HL-60 (cell line): ENCODE measurements around the gene PLCB1.

ENCODE experiments used
- DNase-seq, 2 experiments: peaks; one replicate each; pipeline ENCODE4 v3.0.0-alpha.2; 2010 to 2020; ENCODE audit warnings: low read depth in 1 of 2, low spot score in 1 of 2
- H3K27ac ChIP-seq: fragments of 250-450 bp; sonication (Bioruptor Pico); replicated peaks from 2 replicates; pipeline ENCODE4 v1.5.1; 2020; ENCODE audit warnings: mild to moderate bottlenecking, moderate library complexity
- H3K27me3 ChIP-seq: fragments of 250-450 bp; sonication (Bioruptor Pico); 2 replicates; pipeline ENCODE4 v1.5.1; 2021; ENCODE audit warnings: mild to moderate bottlenecking, moderate library complexity; ENCODE audit not compliant: insufficient read depth, poor library complexity, severe bottlenecking
- H3K4me3 ChIP-seq: replicated peaks from 2 replicates; pipeline ENCODE4 v1.5.1; 2011; ENCODE audit warnings: mild to moderate bottlenecking, control low read depth, low read length; ENCODE audit not compliant: insufficient read depth
- CTCF ChIP-seq: IDR thresholded peaks from one replicate; pipeline ENCODE4 v1.5.1; 2011; ENCODE audit warnings: low read length, control low read depth, inconsistent platforms; ENCODE audit not compliant: insufficient read depth
- GABPA ChIP-seq: IDR thresholded peaks from 2 replicates; pipeline ENCODE4 v1.6.1; 2012; ENCODE audit warnings: low read depth
- POLR2AphosphoS5 ChIP-seq: IDR thresholded peaks from 2 replicates; pipeline ENCODE4 v1.6.1; 2012; ENCODE audit warnings: low read depth
- REST ChIP-seq: IDR thresholded peaks from 2 replicates; pipeline ENCODE4 v1.6.1; 2012; ENCODE audit warnings: low read depth; ENCODE audit not compliant: insufficient replicate concordance
- SPI1 ChIP-seq: IDR thresholded peaks from 2 replicates; pipeline ENCODE4 v1.6.1; 2012; ENCODE audit warnings: low read depth, mild to moderate bottlenecking, borderline replicate concordance

The PLCB1 gene

GRCh38 chr20:8545212-8545611 is 413.1 kb downstream of the PLCB1 start:
- H3K27me3 ChIP-seq, result no peaks in the 10 kb centered on the region
- H3K27ac ChIP-seq, result no peak overlapping the region
- H3K4me3 ChIP-seq, result no peak overlapping the region
- no peak for TF ChIP-seq POLR2AphosphoS5
- DNase-seq, result no peak

- Histone ChIP-seq H3K4me3 (no peak overlapping the region), H3K27ac (no peak overlapping the region), H3K27me3 (no peaks in the 10 kb centered on the region)
- no peak for TF ChIP-seq CTCF
- no peak for TF ChIP-seq SPI1
- no peak for TF ChIP-seq GABPA
- TF ChIP-seq POLR2AphosphoS5, result no peak
- TF ChIP-seq REST, result no peak
- DNase-seq, result no peak
Measured at GRCh38 chr20:8547035-8547650, 415.1 kb downstream of the PLCB1 start.

GRCh38 chr20:8547968-8548588 is 416.0 kb downstream of the PLCB1 start:
- H3K4me3 ChIP-seq, result no peak overlapping the region
- H3K27me3 ChIP-seq, result no peaks in the 10 kb centered on the region
- DNase-seq, result no peak
- TF ChIP-seq CTCF, result no peak
- no peak for TF ChIP-seq POLR2AphosphoS5
- no peak for TF ChIP-seq SPI1
- no peak for TF ChIP-seq REST
- TF ChIP-seq GABPA, result no peak
- H3K27ac ChIP-seq, result no peak overlapping the region

GRCh38 chr20:8549192-8549591 is 417.1 kb downstream of the PLCB1 start:
- Histone ChIP-seq H3K27me3 (no peaks in the 10 kb centered on the region), H3K27ac (no peak overlapping the region), H3K4me3 (no peak overlapping the region)
- no peak for DNase-seq
- TF ChIP-seq POLR2AphosphoS5 (no peak), REST (no peak)
